Measurements from ENCODE around the gene POLR3GL.
A peak's percentile ranks its signal among the peaks of the same experiment; 100 is the strongest.

Gene POLR3GL

GRCh38 chr1:145977486-145978470 is 13.3 kb downstream of the POLR3GL start:
- DNase-seq, result peak; percentile 55

GRCh38 chr1:145978471-145978853 is 14.0 kb downstream of the POLR3GL start:
- no peak for DNase-seq

- peak; percentile 85 for DNase-seq
These were observed 14.6 kb downstream of the POLR3GL start for GRCh38 chr1:145978854-145979745.

GRCh38 chr1:145979746-145980456 is 15.4 kb downstream of the POLR3GL start:
- DNase-seq, result no peak

- DNase-seq, result no peak
These were observed 16.0 kb downstream of the POLR3GL start for GRCh38 chr1:145980457-145980994.

GRCh38 chr1:145982010-145982723 is 17.7 kb downstream of the POLR3GL start:
- DNase-seq, result no peak

- no peak for DNase-seq
These were observed 18.8 kb downstream of the POLR3GL start for GRCh38 chr1:145983206-145983675.

- no peak for DNase-seq
These were observed 19.7 kb downstream of the POLR3GL start for GRCh38 chr1:145983960-145984830.

- DNase-seq, result no peak
These were observed 20.6 kb downstream of the POLR3GL start for GRCh38 chr1:145985129-145985501.

- no peak for DNase-seq
These were observed 21.3 kb downstream of the POLR3GL start for GRCh38 chr1:145985502-145986439.

GRCh38 chr1:145986551-145986950 is 22.1 kb downstream of the POLR3GL start:
- DNase-seq, result no peak

GRCh38 chr1:145987926-145988325 is 23.4 kb downstream of the POLR3GL start:
- no peak for DNase-seq

- no peak for DNase-seq
These were observed 24.3 kb downstream of the POLR3GL start for GRCh38 chr1:145988773-145989172.

GRCh38 chr1:145990249-145990855 is 25.9 kb downstream of the POLR3GL start:
- DNase-seq, result no peak

GRCh38 chr1:145991735-145992412 is 27.4 kb downstream of the POLR3GL start:
- DNase-seq, result no peak

GRCh38 chr1:145992502-145992936 is 28.0 kb downstream of the POLR3GL start:
- DNase-seq, result no peak

GRCh38 chr1:145992958-145993617 is 28.6 kb downstream of the POLR3GL start:
- DNase-seq, result no peak
